Thyroid gland (tissue), 4 donors: ENCODE data around the gene LEMD1.
"Not testable (repeated sequence)": the region's sequence is repeated elsewhere in the genome, so short reads cannot be mapped to it uniquely, and the experiment has no call there.

ENCODE experiments used
- POLR2A ChIP-seq, 2 donors: fragments of 450-650 bp; IDR thresholded peaks; one replicate each; pipeline ENCODE4 v1.6.1; 2017; ENCODE audit warnings: antibody characterized with exemption in 2 of 2, mild to moderate bottlenecking in 2 of 2, moderate library complexity in 1 of 2
- TF ChIP-seq, protein P1 (sequence below), 6 experiments: fragments of 200-600 bp in 3 of 6; fragments of 450-650 bp in 3 of 6; sonication (generic) in 3 of 6; IDR thresholded peaks; one replicate each; pipeline ENCODE4 v1.5.1; 2016 to 2019; ENCODE audit warnings: antibody characterized with exemption in 6 of 6, mild to moderate bottlenecking in 2 of 6, inconsistent platforms in 1 of 6, moderate library complexity in 1 of 6

DNA sequence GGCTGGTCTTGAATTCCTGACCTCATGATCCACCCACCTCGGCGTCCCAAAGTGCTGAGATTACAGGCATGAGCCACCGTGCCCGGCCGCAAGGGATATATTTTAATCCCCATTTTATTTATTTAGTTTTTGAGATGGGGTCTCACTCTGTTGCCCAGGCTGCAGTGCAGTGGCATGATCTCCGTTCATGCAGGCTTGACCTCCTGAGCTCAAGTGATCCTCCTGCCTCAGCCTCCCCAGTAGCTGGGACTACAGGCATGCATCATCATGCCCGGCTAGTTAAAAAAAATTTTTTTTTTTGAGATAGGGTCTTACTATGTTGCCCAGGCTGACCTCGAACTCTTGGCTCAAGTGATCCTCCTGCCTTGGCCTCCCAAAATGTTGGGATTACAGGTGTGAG is 56.8 kb downstream of the LEMD1 start:
- not testable (repeated sequence) for TF ChIP-seq POLR2A (IDR thresholded peaks at IDR 0.05)
- TF ChIP-seq, protein P1, sequence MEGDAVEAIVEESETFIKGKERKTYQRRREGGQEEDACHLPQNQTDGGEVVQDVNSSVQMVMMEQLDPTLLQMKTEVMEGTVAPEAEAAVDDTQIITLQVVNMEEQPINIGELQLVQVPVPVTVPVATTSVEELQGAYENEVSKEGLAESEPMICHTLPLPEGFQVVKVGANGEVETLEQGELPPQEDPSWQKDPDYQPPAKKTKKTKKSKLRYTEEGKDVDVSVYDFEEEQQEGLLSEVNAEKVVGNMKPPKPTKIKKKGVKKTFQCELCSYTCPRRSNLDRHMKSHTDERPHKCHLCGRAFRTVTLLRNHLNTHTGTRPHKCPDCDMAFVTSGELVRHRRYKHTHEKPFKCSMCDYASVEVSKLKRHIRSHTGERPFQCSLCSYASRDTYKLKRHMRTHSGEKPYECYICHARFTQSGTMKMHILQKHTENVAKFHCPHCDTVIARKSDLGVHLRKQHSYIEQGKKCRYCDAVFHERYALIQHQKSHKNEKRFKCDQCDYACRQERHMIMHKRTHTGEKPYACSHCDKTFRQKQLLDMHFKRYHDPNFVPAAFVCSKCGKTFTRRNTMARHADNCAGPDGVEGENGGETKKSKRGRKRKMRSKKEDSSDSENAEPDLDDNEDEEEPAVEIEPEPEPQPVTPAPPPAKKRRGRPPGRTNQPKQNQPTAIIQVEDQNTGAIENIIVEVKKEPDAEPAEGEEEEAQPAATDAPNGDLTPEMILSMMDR (IDR thresholded peaks at IDR 0.05): not testable (repeated sequence)
